Epithelial cell of esophagus (primary cell): ENCODE measurements around the gene TMEM150B.
A peak's percentile ranks its signal among the peaks of the same experiment; 100 is the strongest.

Source experiments
- DNase-seq: peaks from one replicate; pipeline ENCODE4 v3.0.0; 2010; ENCODE audit warnings: low read depth
- H3K4me3 ChIP-seq: 2 replicates; pipeline ENCODE4 v1.5.1; 2011; ENCODE audit warnings: mild to moderate bottlenecking, low read length, control low read depth
- TF ChIP-seq, protein P1 (sequence below): IDR thresholded peaks from 2 replicates; pipeline ENCODE4 v1.5.1; 2011; ENCODE audit warnings: low read depth, mild to moderate bottlenecking, low read length, control low read depth, inconsistent platforms; ENCODE audit not compliant: insufficient read depth; ENCODE audit errors: missing control alignments

TMEM150B gene

GRCh38 chr19:55348317-55349034, 23.3 kb upstream of the TMEM150B start:
- TF ChIP-seq, protein P1, sequence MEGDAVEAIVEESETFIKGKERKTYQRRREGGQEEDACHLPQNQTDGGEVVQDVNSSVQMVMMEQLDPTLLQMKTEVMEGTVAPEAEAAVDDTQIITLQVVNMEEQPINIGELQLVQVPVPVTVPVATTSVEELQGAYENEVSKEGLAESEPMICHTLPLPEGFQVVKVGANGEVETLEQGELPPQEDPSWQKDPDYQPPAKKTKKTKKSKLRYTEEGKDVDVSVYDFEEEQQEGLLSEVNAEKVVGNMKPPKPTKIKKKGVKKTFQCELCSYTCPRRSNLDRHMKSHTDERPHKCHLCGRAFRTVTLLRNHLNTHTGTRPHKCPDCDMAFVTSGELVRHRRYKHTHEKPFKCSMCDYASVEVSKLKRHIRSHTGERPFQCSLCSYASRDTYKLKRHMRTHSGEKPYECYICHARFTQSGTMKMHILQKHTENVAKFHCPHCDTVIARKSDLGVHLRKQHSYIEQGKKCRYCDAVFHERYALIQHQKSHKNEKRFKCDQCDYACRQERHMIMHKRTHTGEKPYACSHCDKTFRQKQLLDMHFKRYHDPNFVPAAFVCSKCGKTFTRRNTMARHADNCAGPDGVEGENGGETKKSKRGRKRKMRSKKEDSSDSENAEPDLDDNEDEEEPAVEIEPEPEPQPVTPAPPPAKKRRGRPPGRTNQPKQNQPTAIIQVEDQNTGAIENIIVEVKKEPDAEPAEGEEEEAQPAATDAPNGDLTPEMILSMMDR: no peak
- DNase-seq: no peak
- H3K4me3 ChIP-seq: no peak overlapping the region

DNA sequence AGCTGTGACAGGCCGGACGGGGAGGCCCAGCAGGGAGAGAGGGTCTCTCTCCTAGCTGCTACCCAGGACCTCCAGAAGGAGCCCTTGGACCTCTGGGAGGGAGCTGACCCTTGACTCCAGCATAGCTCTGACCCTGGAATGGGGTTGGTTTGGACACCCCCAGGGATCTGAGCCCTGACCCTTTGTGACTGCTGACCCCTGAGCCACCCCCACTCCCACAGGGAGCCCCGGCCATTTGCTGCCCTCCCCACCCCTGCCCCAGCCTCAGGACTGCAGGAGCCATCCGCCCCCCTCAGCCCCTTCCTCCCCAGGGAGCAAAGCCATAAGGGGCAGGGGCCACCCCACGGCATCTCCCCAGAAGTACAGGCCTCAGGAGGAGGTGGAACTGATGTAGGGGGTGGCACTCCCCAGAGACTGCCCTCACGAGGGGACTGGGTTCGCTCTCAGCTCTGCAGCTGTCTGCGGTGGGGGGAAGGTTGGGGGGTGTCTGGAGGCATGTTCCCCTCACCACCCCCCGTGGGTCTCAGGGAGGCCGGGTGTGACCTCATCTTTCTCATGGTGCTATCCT, 22.4 kb upstream of the TMEM150B start:
- no peak overlapping the region for H3K4me3 ChIP-seq
- no peak for DNase-seq
- TF ChIP-seq, protein P1: no peak

- no peak overlapping the region for H3K4me3 ChIP-seq
- no peak for DNase-seq
- TF ChIP-seq, protein P1: no peak
Measured at GRCh38 chr19:55346725-55347441, 21.7 kb upstream of the TMEM150B start.

DNA sequence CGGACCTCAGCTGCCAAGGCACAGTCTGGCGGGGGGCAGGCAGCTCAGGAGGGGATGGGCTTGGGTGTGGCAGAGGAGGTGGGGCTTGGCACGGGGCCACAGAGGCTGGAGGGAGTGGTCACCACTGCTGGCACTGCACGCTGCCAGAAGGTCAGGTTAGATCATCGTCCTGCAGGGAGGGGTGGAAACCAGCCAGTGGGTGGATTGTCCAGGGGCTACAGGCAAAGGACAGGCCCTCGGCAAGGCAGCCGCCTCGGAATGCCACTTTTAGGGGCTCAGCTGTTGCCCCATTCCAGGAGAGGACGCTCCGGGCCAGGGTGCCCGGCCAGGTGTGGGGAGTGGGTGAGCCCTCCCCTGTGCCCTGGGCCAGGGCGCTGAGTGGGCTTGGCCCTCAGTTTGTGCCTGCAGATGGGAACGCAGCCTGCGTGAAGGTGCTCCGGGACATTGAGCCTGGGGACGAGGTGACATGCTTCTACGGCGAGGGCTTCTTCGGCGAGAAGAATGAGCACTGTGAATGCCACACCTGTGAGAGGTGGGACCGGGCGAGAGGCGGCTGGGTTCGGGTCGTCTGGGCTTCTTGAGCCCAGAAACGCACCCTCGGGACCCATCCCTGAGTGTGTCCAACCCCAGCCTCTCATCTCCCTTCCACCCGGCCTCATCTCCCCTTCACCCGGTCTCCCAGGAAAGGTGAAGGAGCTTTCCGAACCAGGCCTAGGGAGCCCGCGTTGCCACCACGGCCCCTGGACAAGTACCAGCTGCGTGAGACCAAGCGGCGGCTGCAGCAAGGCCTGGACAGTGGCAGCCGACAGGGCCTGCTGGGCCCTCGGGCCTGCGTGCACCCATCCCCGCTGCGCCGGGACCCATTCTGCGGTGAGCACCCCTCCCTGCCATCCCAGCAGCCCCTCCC, 20.9 kb upstream of the TMEM150B start:
- DNase-seq: no peak
- TF ChIP-seq, protein P1: no peak
- no peak overlapping the region for H3K4me3 ChIP-seq

GRCh38 chr19:55345101-55345817, 20.1 kb upstream of the TMEM150B start:
- DNase-seq: no peak
- no peak overlapping the region for H3K4me3 ChIP-seq
- TF ChIP-seq, protein P1: no peak

- no peak overlapping the region for H3K4me3 ChIP-seq
- TF ChIP-seq, protein P1: peak; percentile 2
- DNase-seq: peak; percentile 63
Measured at GRCh38 chr19:55344444-55344843, 19.3 kb upstream of the TMEM150B start.
